SK-N-SH (cell line): ENCODE measurements around the gene IPO11. TPM values are rescaled to one million over a fixed set of nuclear protein-coding genes. Genes with fewer than 3 reads are reported as not detected.

ENCODE experiments used
- CTCF ChIA-PET: fragments of 300-600, 350-600 bp; formaldehyde crosslinking; extraction: SDS; loops from one replicate; lab custom pipeline; 2021; lab: Yijun Ruan, JAX
- POLR2A ChIA-PET: fragments of 350-600 bp; sonication (Branson Sonifier 250); formaldehyde crosslinking; extraction: SDS; loops from one replicate; lab custom pipeline; 2020; ENCODE audit warnings: antibody characterized with exemption, inconsistent platforms; lab: Yijun Ruan, JAX
- DNase-seq: peaks from one replicate; pipeline ENCODE4 v3.0.0; 2012
- H2AFZ ChIP-seq: fragments of 200-600 bp; sonication (generic); 2 replicates; pipeline ENCODE4 v1.8.1; 2016; ENCODE audit warnings: antibody characterized with exemption, mild to moderate bottlenecking, low read depth
- H3F3A ChIP-seq: fragments of 200-600 bp; sonication (generic); replicated peaks from 2 replicates; pipeline ENCODE3; 2016; ENCODE audit warnings: antibody characterized with exemption, mild to moderate bottlenecking; ENCODE audit not compliant: insufficient read depth
- H3K27ac ChIP-seq, 2 experiments: fragments of 200-500 bp in 1 of 2; fragments of 200-600 bp in 1 of 2; sonication (Bioruptor generic) in 1 of 2; sonication (generic), shearing (Covaris generic) in 1 of 2; 2 replicates each; pipeline versions ENCODE4 v1.5.1 to v1.6.1; 2014 to 2016; ENCODE audit warnings: low read depth in 2 of 2, inconsistent platforms in 1 of 2, low read length in 1 of 2, mild to moderate bottlenecking in 1 of 2, mixed read lengths in 1 of 2
- H3K27me3 ChIP-seq: fragments of 200-600 bp; sonication (generic), shearing (Covaris generic); 2 replicates; pipeline ENCODE4 v1.6.1; 2016; ENCODE audit warnings: mixed run types; ENCODE audit not compliant: insufficient read depth
- H3K36me3 ChIP-seq, 2 experiments: fragments of 200-500 bp in 1 of 2; fragments of 200-600 bp in 1 of 2; sonication (Bioruptor generic) in 1 of 2; sonication (generic) in 1 of 2; replicated peaks in 1 of 2; 2 replicates each; pipeline versions ENCODE3 to v1.5.1; 2014 to 2016; ENCODE audit warnings: low read length in 1 of 2, mild to moderate bottlenecking in 1 of 2; ENCODE audit not compliant: insufficient read depth in 2 of 2, control insufficient read depth in 1 of 2
- H3K4me1 ChIP-seq, 2 experiments: fragments of 200-500 bp in 1 of 2; fragments of 200-600 bp in 1 of 2; sonication (Bioruptor generic) in 1 of 2; sonication (generic), shearing (Covaris generic) in 1 of 2; 2 replicates each; pipeline versions ENCODE4 v1.5.1 to v1.6.1; 2014 to 2016; ENCODE audit warnings: low read depth in 1 of 2, low read length in 1 of 2, mixed run types in 1 of 2; ENCODE audit not compliant: insufficient read depth in 2 of 2, control insufficient read depth in 1 of 2
- H3K4me2 ChIP-seq: fragments of 200-600 bp; sonication (generic), shearing (Covaris generic); 2 replicates; pipeline ENCODE4 v1.6.1; 2017; ENCODE audit warnings: mixed run types
- H3K4me3 ChIP-seq, 2 experiments: fragments of 200-500 bp in 1 of 2; fragments of 200-600 bp in 1 of 2; sonication (Bioruptor generic) in 1 of 2; sonication (generic), shearing (Covaris generic) in 1 of 2; 2 replicates each; pipeline versions ENCODE4 v1.5.1 to v1.8.1; 2014 to 2016; ENCODE audit warnings: low read depth in 2 of 2, inconsistent platforms in 1 of 2, low read length in 1 of 2, mild to moderate bottlenecking in 1 of 2, mixed read lengths in 1 of 2, moderate library complexity in 1 of 2
- H3K79me2 ChIP-seq: fragments of 200-600 bp; sonication (generic); 2 replicates; pipeline ENCODE4 v1.8.1; 2017; ENCODE audit warnings: mild to moderate bottlenecking; ENCODE audit not compliant: insufficient read depth
- H3K9ac ChIP-seq: fragments of 200-600 bp; sonication (generic); 2 replicates; pipeline ENCODE4 v1.6.1; 2017; ENCODE audit warnings: mixed run types
- H3K9me2 ChIP-seq: fragments of 200-600 bp; sonication (generic); 2 replicates; pipeline ENCODE4 v1.6.1; 2017; ENCODE audit warnings: mixed run types
- H3K9me3 ChIP-seq: fragments of 200-600 bp; sonication (generic); 2 replicates; pipeline ENCODE4 v1.6.1; 2017; ENCODE audit warnings: mixed run types, mild to moderate bottlenecking, moderate library complexity
- H4K20me1 ChIP-seq: fragments of 200-600 bp; sonication (generic); 2 replicates; pipeline ENCODE4 v1.6.1; 2017; ENCODE audit warnings: mild to moderate bottlenecking, mixed run types; ENCODE audit not compliant: insufficient read depth
- CHD2 ChIP-seq: fragments of 150-350 bp; IDR thresholded peaks from 2 replicates; pipeline ENCODE4 v1.6.1; 2018; ENCODE audit warnings: low read length; ENCODE audit not compliant: partially characterized antibody
- CTCF ChIP-seq: fragments of 200-600 bp; sonication (generic); IDR thresholded peaks from 2 replicates; pipeline ENCODE4 v1.6.1; 2017; ENCODE audit warnings: antibody characterized with exemption, mild to moderate bottlenecking, moderate library complexity
- EP300 ChIP-seq, 2 experiments: IDR thresholded peaks; 2 replicates each; pipeline versions ENCODE4 v1.4.0 to v1.6.1; 2012; ENCODE audit warnings: borderline replicate concordance in 1 of 2, low read depth in 1 of 2, low read length in 1 of 2
- FOXM1 ChIP-seq: IDR thresholded peaks from 2 replicates; pipeline ENCODE4 v1.4.0; 2012; ENCODE audit warnings: low read depth, mild to moderate bottlenecking
- IRF3 ChIP-seq: fragments of 150-350 bp; IDR thresholded peaks from 2 replicates; pipeline ENCODE4 v1.6.1; 2016; ENCODE audit warnings: mild to moderate bottlenecking, low read depth, low read length
- JUND ChIP-seq: IDR thresholded peaks from 2 replicates; pipeline ENCODE4 v1.4.0; 2012
- MAX ChIP-seq: IDR thresholded peaks from 2 replicates; pipeline ENCODE4 v1.4.0; 2012; ENCODE audit warnings: low read depth
- POLR2AphosphoS5 ChIP-seq: IDR thresholded peaks from 2 replicates; pipeline ENCODE4 v1.6.1; 2012; ENCODE audit warnings: low read depth, low read length
- RAD21 ChIP-seq: IDR thresholded peaks from 2 replicates; pipeline ENCODE4 v1.6.1; 2012; ENCODE audit warnings: mild to moderate bottlenecking, low read length
- REST ChIP-seq: IDR thresholded peaks from 2 replicates; pipeline ENCODE4 v1.6.1; 2012; ENCODE audit warnings: mild to moderate bottlenecking, low read depth, low read length, moderate library complexity
- SIN3A ChIP-seq: IDR thresholded peaks from 2 replicates; pipeline ENCODE4 v1.6.1; 2012; ENCODE audit warnings: low read depth, mild to moderate bottlenecking, low read length, moderate library complexity, borderline replicate concordance
- SMC3 ChIP-seq: IDR thresholded peaks from 2 replicates; pipeline ENCODE4 v1.6.1; 2012; ENCODE audit warnings: low read depth, low read length, improper control_type of control experiment
- TCF12 ChIP-seq: IDR thresholded peaks from 2 replicates; pipeline ENCODE4 v1.4.0; 2012
- TEAD4 ChIP-seq: IDR thresholded peaks from 2 replicates; pipeline ENCODE4 v1.4.0; 2012; ENCODE audit warnings: mild to moderate bottlenecking, borderline replicate concordance; ENCODE audit not compliant: insufficient read depth
- USF1 ChIP-seq: IDR thresholded peaks from 2 replicates; pipeline ENCODE4 v1.4.0; 2012; ENCODE audit warnings: low read depth, borderline replicate concordance
- WGBS: methylation state at CpG from one replicate; pipeline ENCODE4 v1.1.6; 2017; ENCODE audit warnings: low lambda C conversion rate; 5-methylcytosine and 5-hydroxymethylcytosine counted together
- polyA plus RNA-seq, 3 experiments: library from polyadenylated mRNA; depleted of rRNA; stranded (reverse); fragments of >200 nt; gene quantifications; 2 replicates each; pipeline ENCODE4 v1.2.3, GENCODE V29; 2012

IPO11 gene
- polyA plus RNA-seq, 1 of the 3 experiments (the other 2 are of a cell fraction), result 8.1 TPM

- H2AFZ ChIP-seq, result no peak overlapping the region
- H3K9me3 ChIP-seq, result no peaks in the 10 kb centered on the region; the same call in 1 of the 2 replicates
- H3F3A ChIP-seq, result no peaks in the 10 kb centered on the region
- H3K36me3 ChIP-seq, result peaks cover 0 to 17% of the 10 kb centered on the region in 2 experiments
- H3K9ac ChIP-seq, result no peak overlapping the region
- no peak overlapping the region for H3K4me2 ChIP-seq
- TF ChIP-seq SIN3A (no peak), REST (no peak), CHD2 (no peak), TEAD4 (no peak), FOXM1 (no peak), IRF3 (no peak), RAD21 (no peak), JUND (no peak), CTCF (no peak), USF1 (no peak), EP300 (IDR thresholded peaks at IDR 0.05; ENCODE audit: borderline replicate concordance in 1 of 2, low read depth in 1 of 2, low read length in 1 of 2) (no peak), TCF12 (no peak), POLR2AphosphoS5 (no peak), SMC3 (no peak), MAX (no peak)
- 99% methylated on average over 8 of the region's 8 CpGs for WGBS
- H3K27me3 ChIP-seq, result no peaks in the 10 kb centered on the region
- no peak overlapping the region for H3K4me3 ChIP-seq
- no peaks in the 10 kb centered on the region for H4K20me1 ChIP-seq
- H3K4me1 ChIP-seq, result no peaks in the 10 kb centered on the region
- DNase-seq, result no peak
- POLR2A ChIA-PET, result no interaction called here
- no peaks in the 10 kb centered on the region; the same call in 1 of the 2 replicates for H3K9me2 ChIP-seq
- no peaks in the 10 kb centered on the region for H3K79me2 ChIP-seq
- no peak overlapping the region for H3K27ac ChIP-seq
- CTCF ChIA-PET, result interaction anchor here (1.5 kb wide), 1 partner anchor 165 kb away, joined by 4 read pairs; no protein-coding TSS in a partner anchor
Observed at GRCh38 chr5:62614355-62614754, 201.8 kb downstream of the IPO11 start.
